BJ (cell line): ENCODE data around the gene SCN10A. TPM values are rescaled to one million over a fixed set of nuclear protein-coding genes. Genes with fewer than 3 reads are reported as not detected.

Source experiments
- CTCF ChIA-PET: fragments of 350-600 bp; formaldehyde crosslinking; extraction: SDS; loops from one replicate; lab custom pipeline; 2021; ENCODE audit warnings: antibody characterized with exemption, inconsistent platforms; lab: Yijun Ruan, JAX
- POLR2A ChIA-PET: fragments of 300-600 bp; sonication (Branson Sonifier 250); formaldehyde crosslinking; extraction: SDS; loops from one replicate; lab custom pipeline; 2021; ENCODE audit warnings: antibody characterized with exemption; lab: Charles Lee
- DNase-seq: peaks from one replicate; pipeline ENCODE4 v3.0.0-alpha.2; 2011; ENCODE audit warnings: low read depth
- H3K27me3 ChIP-seq: 2 replicates; pipeline ENCODE4 v1.6.0; 2011; ENCODE audit warnings: low read length; ENCODE audit not compliant: control insufficient read depth, insufficient read depth
- H3K36me3 ChIP-seq: 2 replicates; pipeline ENCODE4 v1.5.1; 2011; ENCODE audit warnings: low read length; ENCODE audit not compliant: control insufficient read depth, insufficient read depth
- H3K4me3 ChIP-seq: 2 replicates; pipeline ENCODE4 v1.5.1; 2011; ENCODE audit warnings: low read depth, mild to moderate bottlenecking, control low read depth, low read length
- polyA plus RNA-seq: library from polyadenylated mRNA; depleted of rRNA; stranded (reverse); fragments of >200 nt; gene quantifications from 2 replicates; pipeline ENCODE4 v1.2.3, GENCODE V29; 2011
- TF ChIP-seq, protein P1 (sequence below): IDR thresholded peaks from 2 replicates; pipeline ENCODE4 v1.5.1; 2011; ENCODE audit warnings: low read depth, mild to moderate bottlenecking, control low read depth, inconsistent platforms, low read length, moderate library complexity; ENCODE audit not compliant: insufficient read depth

The SCN10A gene
- polyA plus RNA-seq, 1 experiment: not detected

DNA sequence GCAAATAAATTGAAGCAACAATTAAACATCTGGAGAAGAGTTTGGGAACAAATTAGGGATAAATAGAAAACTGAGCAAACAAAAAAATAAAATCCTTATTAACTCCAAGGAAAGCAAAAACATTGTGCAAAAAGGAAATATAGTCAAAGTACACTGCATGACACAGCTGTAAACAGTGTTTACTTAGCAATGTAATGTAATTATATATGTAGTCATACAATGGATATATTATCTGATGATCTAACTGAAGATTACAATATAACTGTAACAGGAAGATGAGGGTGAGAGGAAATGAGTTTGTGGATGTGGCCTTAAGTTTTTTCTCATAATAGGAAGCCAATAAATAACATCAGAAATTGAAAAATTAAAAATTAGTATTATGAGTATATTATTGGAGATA lies 42.5 kb downstream of the SCN10A start:
- ChIA-PET POLR2A (no interaction called here), CTCF (interaction anchor here (0.5 kb wide), 1 partner anchor 138 kb away, joined by 4 read pairs; no protein-coding TSS in a partner anchor)
- TF ChIP-seq, protein P1, sequence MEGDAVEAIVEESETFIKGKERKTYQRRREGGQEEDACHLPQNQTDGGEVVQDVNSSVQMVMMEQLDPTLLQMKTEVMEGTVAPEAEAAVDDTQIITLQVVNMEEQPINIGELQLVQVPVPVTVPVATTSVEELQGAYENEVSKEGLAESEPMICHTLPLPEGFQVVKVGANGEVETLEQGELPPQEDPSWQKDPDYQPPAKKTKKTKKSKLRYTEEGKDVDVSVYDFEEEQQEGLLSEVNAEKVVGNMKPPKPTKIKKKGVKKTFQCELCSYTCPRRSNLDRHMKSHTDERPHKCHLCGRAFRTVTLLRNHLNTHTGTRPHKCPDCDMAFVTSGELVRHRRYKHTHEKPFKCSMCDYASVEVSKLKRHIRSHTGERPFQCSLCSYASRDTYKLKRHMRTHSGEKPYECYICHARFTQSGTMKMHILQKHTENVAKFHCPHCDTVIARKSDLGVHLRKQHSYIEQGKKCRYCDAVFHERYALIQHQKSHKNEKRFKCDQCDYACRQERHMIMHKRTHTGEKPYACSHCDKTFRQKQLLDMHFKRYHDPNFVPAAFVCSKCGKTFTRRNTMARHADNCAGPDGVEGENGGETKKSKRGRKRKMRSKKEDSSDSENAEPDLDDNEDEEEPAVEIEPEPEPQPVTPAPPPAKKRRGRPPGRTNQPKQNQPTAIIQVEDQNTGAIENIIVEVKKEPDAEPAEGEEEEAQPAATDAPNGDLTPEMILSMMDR: no peak
- H3K4me3 ChIP-seq: no peak overlapping the region
- H3K36me3 ChIP-seq: no peaks in the 10 kb centered on the region
- no peaks in the 10 kb centered on the region for H3K27me3 ChIP-seq
- no peak for DNase-seq

DNA sequence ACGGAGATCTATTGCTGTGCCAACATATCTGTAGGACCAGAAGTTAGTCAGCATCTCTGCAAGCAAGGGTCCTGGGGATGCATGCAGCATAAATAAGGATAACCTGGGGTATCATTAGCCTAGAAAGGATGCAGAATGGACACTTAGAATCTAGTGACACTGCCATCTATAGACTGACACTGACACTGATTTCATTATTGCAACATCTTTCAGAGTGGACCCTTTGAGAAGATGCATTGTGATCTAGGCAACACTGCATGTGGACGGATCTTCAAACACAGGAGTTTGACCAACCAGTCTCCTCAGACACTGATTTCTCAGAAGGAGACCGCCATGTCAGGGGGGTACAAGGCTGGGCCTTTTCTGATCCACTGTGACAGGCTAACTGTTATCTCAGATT lies 52.4 kb downstream of the SCN10A start:
- POLR2A ChIA-PET: no interaction called here

DNA sequence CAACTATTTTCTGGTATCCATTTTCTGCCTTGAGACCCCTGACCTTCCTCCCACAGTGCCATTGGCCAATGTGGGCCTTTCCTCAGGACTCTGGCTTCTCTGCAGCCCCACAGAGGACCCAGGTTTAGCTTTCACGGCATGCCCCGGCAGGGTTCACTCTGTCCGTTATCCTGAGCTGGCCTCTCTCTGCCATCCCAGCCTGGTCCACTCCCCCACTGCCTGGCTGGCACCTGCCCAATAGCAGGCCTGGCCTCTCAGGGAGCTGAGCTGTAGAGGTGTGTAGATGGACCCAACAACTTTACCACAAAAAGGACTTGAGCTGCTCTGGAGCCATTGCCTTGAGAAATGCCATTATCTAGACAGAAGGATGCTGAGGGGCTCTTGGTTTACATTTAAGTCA lies 57.5 kb downstream of the SCN10A start:
- Histone ChIP-seq H3K4me3 (no peak overlapping the region), H3K27me3 (no peaks in the 10 kb centered on the region), H3K36me3 (no peaks in the 10 kb centered on the region)
- DNase-seq: no peak
- TF ChIP-seq, protein P1: no peak
- ChIA-PET POLR2A (no interaction called here), CTCF (interaction anchor here (0.9 to 1.2 kb wide), 2 partner anchors 107 to 108 kb away, joined by 3 read pairs; no protein-coding TSS in a partner anchor)

More for the DNA sequence above, 52.4 kb downstream of the SCN10A start:
- CTCF ChIA-PET: no interaction called here
- Histone ChIP-seq H3K36me3 (no peaks in the 10 kb centered on the region), H3K27me3 (no peaks in the 10 kb centered on the region), H3K4me3 (no peak overlapping the region)
- no peak for DNase-seq
- TF ChIP-seq, protein P1: no peak

DNA sequence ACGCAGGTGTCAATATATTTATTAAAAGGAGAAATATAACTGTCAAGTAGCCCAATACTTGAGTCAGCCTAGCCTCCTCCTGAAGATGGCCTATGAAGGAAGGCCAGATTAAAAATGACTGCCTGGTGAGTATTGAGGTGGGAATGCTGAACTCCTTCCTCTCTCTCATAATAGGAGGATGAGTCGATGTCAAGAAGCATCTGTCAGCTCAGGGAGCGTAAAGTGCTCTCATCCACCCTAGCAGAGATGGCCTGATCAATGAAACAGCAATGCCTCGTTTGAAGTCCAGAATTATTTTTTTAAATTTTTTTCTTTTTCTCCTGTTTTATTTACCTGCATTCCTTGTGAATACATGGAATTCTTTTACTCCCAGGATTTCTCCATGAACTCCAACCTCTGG lies 58.3 kb downstream of the SCN10A start:
- DNase-seq: no peak
- CTCF ChIA-PET: no interaction called here

DNA sequence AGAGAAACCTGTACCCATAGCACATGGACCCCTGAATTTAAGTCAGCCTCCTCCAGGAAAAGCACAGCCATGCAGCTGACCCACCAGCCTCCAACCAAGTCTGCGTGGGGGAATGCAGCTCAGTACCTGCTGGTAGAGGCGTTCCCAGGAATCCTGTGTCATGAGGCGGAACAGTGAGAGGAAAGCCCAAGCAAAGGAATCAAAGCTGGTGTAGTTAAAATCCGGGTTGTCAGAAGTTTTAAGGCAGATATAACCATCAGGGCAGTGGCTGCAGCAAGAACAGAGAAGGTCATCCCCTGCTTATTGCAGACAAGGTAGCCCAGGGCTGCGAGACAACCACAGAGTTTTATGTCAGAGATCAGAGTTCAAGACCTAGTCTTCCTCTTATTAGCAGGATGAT lies 59.1 kb downstream of the SCN10A start:
- Histone ChIP-seq H3K36me3 (no peaks in the 10 kb centered on the region), H3K4me3 (no peak overlapping the region), H3K27me3 (0 out of 2 replicates have a peak, but pooled peaks cover 1% of the 10 kb centered on the region)
- ChIA-PET CTCF (interaction anchor here (2.0 kb wide), 1 partner anchor 18 kb away, joined by 6 read pairs; no protein-coding TSS in a partner anchor), POLR2A (no interaction called here)
- TF ChIP-seq, protein P1: no peak
- DNase-seq: no peak

More for the DNA sequence above, 58.3 kb downstream of the SCN10A start:
- TF ChIP-seq, protein P1: no peak
- POLR2A ChIA-PET: no interaction called here
- Histone ChIP-seq H3K36me3 (no peaks in the 10 kb centered on the region), H3K27me3 (no peaks in the 10 kb centered on the region), H3K4me3 (no peak overlapping the region)
